CD4-positive, alpha-beta T cell treated with Interleukin-2 at 100 ng/mL for 4 hours (primary cell): Measurements from ENCODE around the gene TRAP1.
"Not testable (repeated sequence)": the region's sequence is repeated elsewhere in the genome, so short reads cannot be mapped to it uniquely, and the experiment has no call there.

Source experiments
- DNase-seq: peaks from one replicate; pipeline ENCODE4 v3.0.0-alpha.2; 2020; ENCODE audit warnings: low spot score

Gene TRAP1

GRCh38 chr16:3736116-3736515, 18.8 kb upstream of the TRAP1 start:
- DNase-seq = no peak

GRCh38 chr16:3735541-3735940, 18.2 kb upstream of the TRAP1 start:
- no peak for DNase-seq

- DNase-seq = no peak
Observed at GRCh38 chr16:3734758-3735221, 17.5 kb upstream of the TRAP1 start.

- no peak for DNase-seq
Observed at GRCh38 chr16:3734084-3734757, 16.9 kb upstream of the TRAP1 start.

- DNase-seq = no peak
Observed at GRCh38 chr16:3732171-3732570, 14.8 kb upstream of the TRAP1 start.

- no peak for DNase-seq
Observed at GRCh38 chr16:3731126-3731935, 14.0 kb upstream of the TRAP1 start.

GRCh38 chr16:3730161-3731125, 13.1 kb upstream of the TRAP1 start:
- DNase-seq = no peak

GRCh38 chr16:3729161-3730112, 12.1 kb upstream of the TRAP1 start:
- no peak for DNase-seq

GRCh38 chr16:3728424-3729160, 11.3 kb upstream of the TRAP1 start:
- no peak for DNase-seq

- no peak for DNase-seq
Observed at GRCh38 chr16:3727806-3728381, 10.6 kb upstream of the TRAP1 start.

- no peak for DNase-seq
Observed at GRCh38 chr16:3726021-3726687, 8.8 kb upstream of the TRAP1 start.

GRCh38 chr16:3725276-3725675, 8.0 kb upstream of the TRAP1 start:
- DNase-seq = no peak

- no peak for DNase-seq
Observed at GRCh38 chr16:3722508-3722907, 5.2 kb upstream of the TRAP1 start.

GRCh38 chr16:3720418-3720817, 3.1 kb upstream of the TRAP1 start:
- DNase-seq = no peak

- no peak for DNase-seq
Observed at GRCh38 chr16:3718628-3719027, 1.3 kb upstream of the TRAP1 start.

- no peak for DNase-seq
Observed at GRCh38 chr16:3718019-3718391, 681 bp upstream of the TRAP1 start.

GRCh38 chr16:3716831-3717234, 491 bp downstream of the TRAP1 start:
- DNase-seq = peak; percentile 15

- no peak for DNase-seq
Observed at GRCh38 chr16:3715430-3715829, 1.9 kb downstream of the TRAP1 start.

GRCh38 chr16:3714378-3714777, 2.9 kb downstream of the TRAP1 start:
- not testable (repeated sequence) for DNase-seq
